Coronary artery (tissue), 2 donors: Measurements from ENCODE around the gene HEATR1.
"Not testable (repeated sequence)": the region's sequence is repeated elsewhere in the genome, so short reads cannot be mapped to it uniquely, and the experiment has no call there.

Experiments
- DNase-seq: peaks from one replicate; pipeline ENCODE4 v3.0.0-alpha.2; 2017; ENCODE audit warnings: low spot score
- H3K27ac ChIP-seq, 2 donors: fragments of 200-600 bp; sonication (generic); one replicate each; pipeline ENCODE4 v1.5.1; 2016 to 2019
- H3K4me3 ChIP-seq: fragments of 200-600 bp; sonication (generic); 2 replicates; pipeline ENCODE4 v1.5.1; 2016; ENCODE audit warnings: mild to moderate bottlenecking, moderate library complexity
- CTCF ChIP-seq: fragments of 200-600 bp; sonication (generic); IDR thresholded peaks from one replicate; pipeline ENCODE4 v1.5.1; 2019; ENCODE audit warnings: antibody characterized with exemption

Gene HEATR1

GRCh38 chr1:236615399-236616148, 11.3 kb upstream of the HEATR1 start:
- no peak for DNase-seq
- H3K27ac ChIP-seq: no peak overlapping the region
- no peak overlapping the region for H3K4me3 ChIP-seq
- no peak for TF ChIP-seq CTCF

GRCh38 chr1:236612349-236612748, 8.0 kb upstream of the HEATR1 start:
- H3K4me3 ChIP-seq: no peak overlapping the region
- TF ChIP-seq CTCF: no peak
- DNase-seq: no peak
- no peak overlapping the region for H3K27ac ChIP-seq

- Histone ChIP-seq H3K27ac (no peak overlapping the region), H3K4me3 (no peak overlapping the region)
- no peak for TF ChIP-seq CTCF
- no peak for DNase-seq
Observed at GRCh38 chr1:236608930-236609726, 4.8 kb upstream of the HEATR1 start.

- not testable (repeated sequence) for H3K27ac ChIP-seq, DNase-seq
Observed at GRCh38 chr1:236607597-236607996, 3.3 kb upstream of the HEATR1 start.

GRCh38 chr1:236604905-236605806, 840 bp upstream of the HEATR1 start:
- no peak for DNase-seq
- H3K4me3 ChIP-seq: peak overlapping the region; percentile 82
- H3K27ac ChIP-seq: peak overlapping the region; percentile 82 to 91
- no peak for TF ChIP-seq CTCF

More at GRCh38 chr1:236607597-236607996, 3.3 kb upstream of the HEATR1 start:
- H3K4me3 ChIP-seq: not testable (repeated sequence)

GRCh38 chr1:236602171-236602570, 2.1 kb downstream of the HEATR1 start:
- DNase-seq: no peak
- Histone ChIP-seq H3K4me3 (no peak overlapping the region), H3K27ac (no peak overlapping the region)
- TF ChIP-seq CTCF: no peak

GRCh38 chr1:236590553-236591150, 13.7 kb downstream of the HEATR1 start:
- no peak overlapping the region for H3K27ac ChIP-seq
- no peak for TF ChIP-seq CTCF
- H3K4me3 ChIP-seq: no peak overlapping the region
- no peak for DNase-seq
